Endothelial cell of umbilical vein (primary cell): ENCODE results near the gene TTC22. TPM values are rescaled to one million over a fixed set of nuclear protein-coding genes. Genes with fewer than 3 reads are reported as not detected.

Experiments
- BruUV-seq: library from RNA; stranded (reverse); fragments of 400-500 nt; replicated peaks from 2 replicates; lab custom pipeline; 2021; lab: Mats Ljungman, UMichigan
- CTCF ChIA-PET: fragments of 300-600, 350-600 bp; sonication (Branson Sonifier 250); formaldehyde crosslinking; loops from one replicate; lab custom pipeline; 2021; ENCODE audit warnings: antibody characterized with exemption, inconsistent platforms; lab: Charles Lee
- POLR2A ChIA-PET: fragments of 300-600, 350-600 bp; sonication (Branson Sonifier 250); formaldehyde crosslinking; loops from one replicate; lab custom pipeline; 2021; ENCODE audit warnings: antibody characterized with exemption, inconsistent platforms; lab: Charles Lee
- DNase-seq: peaks from one replicate; pipeline ENCODE4 v3.0.0-alpha.2; 2011; ENCODE audit warnings: low read depth, low spot score
- FAIRE-seq: peaks from 2 replicates; lab custom pipeline; 2011; peaks lifted over from hg19 to GRCh38; lab: Jason Lieb, UNC
- H2AFZ ChIP-seq: 2 replicates; pipeline ENCODE4 v1.6.0; 2012; ENCODE audit warnings: low read depth, low read length, control low read depth, inconsistent platforms
- H3K27ac ChIP-seq: 2 replicates; pipeline ENCODE4 v1.5.1; 2011; ENCODE audit warnings: low read depth, mild to moderate bottlenecking, control low read depth, low read length, moderate library complexity; ENCODE audit not compliant: insufficient read depth
- H3K27me3 ChIP-seq, 2 experiments: 2 replicates each; pipeline versions ENCODE4 v1.6.0 to v1.6.1; 2011; ENCODE audit warnings: low read length in 2 of 2, mixed read lengths in 1 of 2; ENCODE audit not compliant: control insufficient read depth in 2 of 2, insufficient read depth in 2 of 2
- H3K36me3 ChIP-seq, 2 experiments: 2 replicates in 1 of 2; 3 replicates in 1 of 2; pipeline ENCODE4 v1.5.1; 2011; ENCODE audit warnings: low read length in 2 of 2, mild to moderate bottlenecking in 1 of 2, moderate library complexity in 1 of 2; ENCODE audit not compliant: control insufficient read depth in 2 of 2, insufficient read depth in 2 of 2; ENCODE audit errors: extremely low read depth in 1 of 2
- H3K4me1 ChIP-seq: 3 replicates; pipeline ENCODE4 v1.5.1; 2011; ENCODE audit warnings: mild to moderate bottlenecking, low read length; ENCODE audit not compliant: control insufficient read depth, insufficient read depth; ENCODE audit errors: extremely low read depth
- H3K4me2 ChIP-seq: 2 replicates; pipeline ENCODE4 v1.6.1; 2011; ENCODE audit warnings: low read length, control low read depth, mixed read lengths; ENCODE audit not compliant: insufficient read depth
- H3K4me3 ChIP-seq, 3 experiments: fragments of 200-600 bp in 1 of 3; sonication (generic), shearing (Covaris generic) in 1 of 3; replicated peaks in 1 of 3; 2 replicates each; pipeline ENCODE4 v1.5.1; 2011 to 2016; ENCODE audit warnings: control low read depth in 3 of 3, low read length in 3 of 3, mild to moderate bottlenecking in 2 of 3, inconsistent platforms in 1 of 3, low read depth in 1 of 3, moderate library complexity in 1 of 3; ENCODE audit not compliant: insufficient read depth in 1 of 3
- H3K79me2 ChIP-seq: 2 replicates; pipeline ENCODE4 v1.6.0; 2012; ENCODE audit warnings: low read length, inconsistent platforms; ENCODE audit not compliant: control insufficient read depth, insufficient read depth
- H3K9ac ChIP-seq: replicated peaks from 2 replicates; pipeline ENCODE3; 2011; ENCODE audit warnings: low read length, control low read depth; ENCODE audit not compliant: insufficient read depth; ENCODE audit errors: extremely low read depth
- H3K9me1 ChIP-seq: replicated peaks from 3 replicates; pipeline ENCODE4 v1.6.0; 2011; ENCODE audit warnings: mild to moderate bottlenecking, low read length; ENCODE audit not compliant: control insufficient read depth, insufficient read depth; ENCODE audit errors: extremely low read depth
- H3K9me3 ChIP-seq: replicated peaks from 2 replicates; pipeline ENCODE4 v1.5.1; 2012; ENCODE audit warnings: low read length, inconsistent platforms; ENCODE audit not compliant: control insufficient read depth, insufficient read depth
- H4K20me1 ChIP-seq: replicated peaks from 2 replicates; pipeline ENCODE3; 2011; ENCODE audit warnings: mild to moderate bottlenecking, low read length; ENCODE audit not compliant: control insufficient read depth, insufficient read depth; ENCODE audit errors: extremely low read depth
- FOS ChIP-seq: IDR thresholded peaks from 2 replicates; pipeline ENCODE4 v1.6.1; 2011; ENCODE audit warnings: mild to moderate bottlenecking, low read length, moderate library complexity, borderline replicate concordance; ENCODE audit not compliant: insufficient read depth
- GATA2 ChIP-seq: IDR thresholded peaks from 2 replicates; pipeline ENCODE4 v1.7.0; 2011; ENCODE audit warnings: low read depth, mild to moderate bottlenecking, moderate library complexity, mixed read lengths, low read length; ENCODE audit not compliant: insufficient read length, insufficient read depth
- JUN ChIP-seq: IDR thresholded peaks from 2 replicates; pipeline ENCODE4 v1.6.1; 2011; ENCODE audit warnings: borderline replicate concordance, low read depth; ENCODE audit not compliant: insufficient read length, insufficient read depth
- POLR2AphosphoS5 ChIP-seq: IDR thresholded peaks from 2 replicates; pipeline ENCODE4 v1.6.1; 2012; ENCODE audit warnings: low read depth, mild to moderate bottlenecking, control low read depth, low read length, moderate library complexity; ENCODE audit not compliant: insufficient read depth
- dilution Hi-C: fragments of 300-500 bp; cut with MboI; formaldehyde crosslinking; loops from one replicate; pipeline ENCODE4 v1.15.0; 2019; ENCODE audit warnings: low sequenced_read_pairs; ENCODE audit not compliant: extremely low pct_ligation_motif_present
- intact Hi-C: fragments of 100-400 bp; cut with micrococcal nuclease; formaldehyde crosslinking; loops from one replicate; pipeline ENCODE4 v1.10.0; 2022
- polyA plus RNA-seq, 4 experiments: library from polyadenylated mRNA; depleted of rRNA in 3 of 4; stranded (reverse) in 3 of 4; unstranded in 1 of 4; fragments of >200 nt; gene quantifications; 2 replicates each; pipeline versions ENCODE4 v1.2.1 to v1.2.3, GENCODE V29; 2011 to 2012; ENCODE audit warnings: missing spikeins in 1 of 4
- total RNA-seq: library from RNA; stranded (reverse); gene quantifications from 2 replicates; pipeline ENCODE4 v1.2.3, GENCODE V29; 2021
- TF ChIP-seq, protein P1 (sequence below): IDR thresholded peaks from 2 replicates; pipeline ENCODE4 v1.6.1; 2011; ENCODE audit not compliant: insufficient read depth, insufficient read length
- TF ChIP-seq, protein P2 (sequence below), 2 donors: IDR thresholded peaks; 1 replicate in 1 of 2; 2 replicates in 1 of 2; pipeline ENCODE4 v1.5.1; 2011; ENCODE audit warnings: low read length in 2 of 2, mild to moderate bottlenecking in 2 of 2, moderate library complexity in 2 of 2, control low read depth in 1 of 2, inconsistent platforms in 1 of 2, low read depth in 1 of 2; ENCODE audit not compliant: insufficient read depth in 1 of 2; ENCODE audit errors: extremely low read depth in 1 of 2

TTC22 gene
- total and polyA plus RNA-seq, 2 donors (not counting 3 experiments of a cell fraction or from before 2014, with no cell fraction given) = not detected

DNA sequence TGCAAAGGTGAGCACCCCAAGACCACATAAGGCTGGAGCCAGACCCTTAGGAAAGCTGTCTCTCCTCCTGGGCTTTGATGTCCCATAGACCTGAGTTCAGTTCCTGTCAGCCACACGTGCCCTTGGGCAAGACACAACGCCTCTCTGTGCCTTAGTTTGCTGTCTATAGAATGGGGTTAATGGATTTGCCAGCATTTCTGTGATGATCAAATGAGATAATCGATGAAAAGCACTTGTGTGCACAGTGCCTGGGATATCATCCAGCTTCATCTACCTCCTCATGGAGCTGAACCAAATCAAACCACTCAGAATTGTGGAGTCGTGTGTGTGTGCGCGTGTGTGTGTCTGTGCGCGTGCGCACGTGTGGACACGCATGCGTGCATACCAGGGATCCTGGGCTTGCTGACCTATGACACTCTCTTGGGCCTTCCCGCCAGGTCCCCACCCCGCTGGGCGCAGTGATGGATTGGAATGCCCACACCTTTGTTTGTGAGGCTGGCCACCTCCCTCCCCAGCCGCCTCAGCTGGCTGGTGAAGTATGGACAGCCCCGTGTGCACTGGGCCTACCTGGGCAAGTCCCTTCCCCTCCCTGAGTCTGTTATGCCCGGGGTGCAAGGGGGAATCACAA is 5.2 kb downstream of the TTC22 start:
- Histone ChIP-seq H3K36me3 (no peaks in the 10 kb centered on the region), H3K4me3 (no peak overlapping the region), H2AFZ (no peak overlapping the region), H3K27ac (no peak overlapping the region), H3K9ac (no peak overlapping the region), H3K9me1 (no peaks in the 10 kb centered on the region), H3K4me2 (no peak overlapping the region), H4K20me1 (no peaks in the 10 kb centered on the region), H3K9me3 (no peaks in the 10 kb centered on the region), H3K79me2 (no peaks in the 10 kb centered on the region), H3K4me1 (no peaks in the 10 kb centered on the region), H3K27me3 (peaks cover 20% of the 10 kb centered on the region in 2 experiments)
- TF ChIP-seq GATA2 = no peak
- TF ChIP-seq JUN = no peak
- TF ChIP-seq, protein P1, sequence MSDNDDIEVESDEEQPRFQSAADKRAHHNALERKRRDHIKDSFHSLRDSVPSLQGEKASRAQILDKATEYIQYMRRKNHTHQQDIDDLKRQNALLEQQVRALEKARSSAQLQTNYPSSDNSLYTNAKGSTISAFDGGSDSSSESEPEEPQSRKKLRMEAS = no peak
- TF ChIP-seq FOS = no peak
- TF ChIP-seq, protein P2, sequence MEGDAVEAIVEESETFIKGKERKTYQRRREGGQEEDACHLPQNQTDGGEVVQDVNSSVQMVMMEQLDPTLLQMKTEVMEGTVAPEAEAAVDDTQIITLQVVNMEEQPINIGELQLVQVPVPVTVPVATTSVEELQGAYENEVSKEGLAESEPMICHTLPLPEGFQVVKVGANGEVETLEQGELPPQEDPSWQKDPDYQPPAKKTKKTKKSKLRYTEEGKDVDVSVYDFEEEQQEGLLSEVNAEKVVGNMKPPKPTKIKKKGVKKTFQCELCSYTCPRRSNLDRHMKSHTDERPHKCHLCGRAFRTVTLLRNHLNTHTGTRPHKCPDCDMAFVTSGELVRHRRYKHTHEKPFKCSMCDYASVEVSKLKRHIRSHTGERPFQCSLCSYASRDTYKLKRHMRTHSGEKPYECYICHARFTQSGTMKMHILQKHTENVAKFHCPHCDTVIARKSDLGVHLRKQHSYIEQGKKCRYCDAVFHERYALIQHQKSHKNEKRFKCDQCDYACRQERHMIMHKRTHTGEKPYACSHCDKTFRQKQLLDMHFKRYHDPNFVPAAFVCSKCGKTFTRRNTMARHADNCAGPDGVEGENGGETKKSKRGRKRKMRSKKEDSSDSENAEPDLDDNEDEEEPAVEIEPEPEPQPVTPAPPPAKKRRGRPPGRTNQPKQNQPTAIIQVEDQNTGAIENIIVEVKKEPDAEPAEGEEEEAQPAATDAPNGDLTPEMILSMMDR (IDR thresholded peaks at IDR 0.05; ENCODE audit: extremely low read depth in 1 of 2, insufficient read depth in 1 of 2, low read depth in 1 of 2, low read length in 2 of 2) = no peak
- TF ChIP-seq POLR2AphosphoS5 = no peak
- dilution Hi-C loops = no loop called here
- intact Hi-C loops = no loop called here
- DNase-seq (no peak), FAIRE-seq (no peak)
- ChIA-PET CTCF (interaction anchor here (1.0 to 1.5 kb wide), 2 partner anchors 11 to 14 kb away, joined by 3 read pairs; no protein-coding TSS in a partner anchor), POLR2A (interaction anchor here (0.7 kb wide), 1 partner anchor 1046 kb away, joined by 3 read pairs; no protein-coding TSS in a partner anchor)
- BruUV-seq = no TSS peak
